Measurements from ENCODE around the gene KCNJ6.

The KCNJ6 gene

DNA sequence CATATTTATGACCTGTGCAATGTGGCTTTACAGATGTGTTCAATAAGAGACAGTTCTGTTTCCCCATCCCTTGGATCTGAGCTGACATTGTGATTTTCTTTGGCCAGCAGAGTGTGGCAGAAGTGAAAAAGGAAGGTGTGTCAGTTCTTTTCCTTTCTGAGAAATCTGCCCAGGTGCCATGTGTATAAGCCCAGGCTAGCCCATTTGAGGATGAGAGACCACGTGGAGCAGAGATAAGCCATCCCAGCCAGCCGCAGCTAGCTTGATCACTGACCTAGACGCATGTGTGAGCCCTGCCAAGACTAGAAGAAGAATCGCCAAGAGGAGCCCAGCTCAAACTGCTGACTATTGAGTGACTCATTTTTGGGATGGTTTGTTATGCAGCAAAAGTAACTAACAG, 127.8 kb downstream of the KCNJ6 start:
- TF ChIP-seq, protein P1, sequence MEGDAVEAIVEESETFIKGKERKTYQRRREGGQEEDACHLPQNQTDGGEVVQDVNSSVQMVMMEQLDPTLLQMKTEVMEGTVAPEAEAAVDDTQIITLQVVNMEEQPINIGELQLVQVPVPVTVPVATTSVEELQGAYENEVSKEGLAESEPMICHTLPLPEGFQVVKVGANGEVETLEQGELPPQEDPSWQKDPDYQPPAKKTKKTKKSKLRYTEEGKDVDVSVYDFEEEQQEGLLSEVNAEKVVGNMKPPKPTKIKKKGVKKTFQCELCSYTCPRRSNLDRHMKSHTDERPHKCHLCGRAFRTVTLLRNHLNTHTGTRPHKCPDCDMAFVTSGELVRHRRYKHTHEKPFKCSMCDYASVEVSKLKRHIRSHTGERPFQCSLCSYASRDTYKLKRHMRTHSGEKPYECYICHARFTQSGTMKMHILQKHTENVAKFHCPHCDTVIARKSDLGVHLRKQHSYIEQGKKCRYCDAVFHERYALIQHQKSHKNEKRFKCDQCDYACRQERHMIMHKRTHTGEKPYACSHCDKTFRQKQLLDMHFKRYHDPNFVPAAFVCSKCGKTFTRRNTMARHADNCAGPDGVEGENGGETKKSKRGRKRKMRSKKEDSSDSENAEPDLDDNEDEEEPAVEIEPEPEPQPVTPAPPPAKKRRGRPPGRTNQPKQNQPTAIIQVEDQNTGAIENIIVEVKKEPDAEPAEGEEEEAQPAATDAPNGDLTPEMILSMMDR (conservative IDR thresholded peaks at IDR 0.05; ENCODE audit: low read depth, low read length) = no peak
- no peak for DNase-seq (ENCODE audit: low read depth)
- no peak overlapping the region for H3K4me3 ChIP-seq (ENCODE audit: low read depth, low read length)

DNA sequence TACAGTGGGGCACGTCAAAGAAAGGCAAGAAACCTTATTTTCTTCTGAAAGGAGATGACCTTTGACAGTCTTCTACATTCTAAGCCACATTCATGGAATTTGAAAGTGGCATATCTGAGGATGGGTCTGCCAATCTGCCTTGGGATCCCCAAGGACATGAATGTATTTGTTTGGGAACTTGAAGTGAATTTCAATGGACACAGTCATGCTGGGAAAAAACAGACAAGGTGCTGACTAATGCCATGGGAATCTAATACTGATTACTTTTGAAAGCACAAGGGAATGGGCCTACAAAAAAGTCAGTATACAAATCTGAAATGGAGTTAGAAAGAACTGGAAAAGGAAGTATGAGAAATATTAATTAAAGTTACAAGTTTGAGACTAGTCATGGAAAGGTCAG, 128.8 kb downstream of the KCNJ6 start:
- DNase-seq (ENCODE audit: low read depth) = peak; percentile 83
- TF ChIP-seq, protein P1 (conservative IDR thresholded peaks at IDR 0.05; ENCODE audit: low read depth, low read length) = no peak
- H3K4me3 ChIP-seq (ENCODE audit: low read depth, low read length) = no peak overlapping the region

DNA sequence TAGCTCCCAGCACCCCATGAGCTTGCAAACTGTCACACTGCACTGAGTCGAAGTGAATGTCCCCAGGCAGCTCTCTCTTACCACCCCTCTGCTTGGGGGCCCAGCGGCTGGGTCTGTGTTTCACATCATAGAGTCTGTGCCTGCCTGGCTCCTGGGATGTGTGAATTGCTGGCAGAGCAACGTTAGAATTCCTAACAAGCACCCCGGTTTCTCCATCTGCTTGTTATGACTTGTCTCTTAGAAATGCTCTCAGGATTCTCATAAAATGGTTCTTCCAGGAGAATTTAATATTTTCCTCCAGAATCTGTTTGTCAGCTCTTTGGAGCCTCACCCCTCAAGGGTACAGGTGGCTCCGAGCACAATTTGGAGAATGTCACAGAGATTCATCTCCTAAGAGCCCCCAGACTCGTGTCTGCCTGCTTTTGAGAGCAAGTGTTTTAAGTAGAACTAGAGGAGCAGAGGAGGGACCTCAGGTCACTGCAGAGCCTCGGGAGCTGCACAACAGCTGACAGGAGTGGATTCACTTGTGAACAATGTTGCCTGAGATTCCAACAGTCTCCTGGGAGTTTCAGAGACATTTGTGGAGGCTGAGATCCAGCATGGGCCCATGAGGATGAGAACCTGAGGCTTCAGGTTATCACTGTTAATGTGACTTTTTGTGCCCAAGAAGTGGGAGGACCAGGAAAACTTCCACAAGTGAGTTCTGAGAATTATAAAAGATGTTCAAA, 131.5 kb downstream of the KCNJ6 start:
- peak; percentile 29 for DNase-seq (ENCODE audit: low read depth)
- H3K4me3 ChIP-seq (ENCODE audit: low read depth, low read length) = no peak overlapping the region
- TF ChIP-seq, protein P1 (conservative IDR thresholded peaks at IDR 0.05; ENCODE audit: low read depth, low read length) = no peak

DNA sequence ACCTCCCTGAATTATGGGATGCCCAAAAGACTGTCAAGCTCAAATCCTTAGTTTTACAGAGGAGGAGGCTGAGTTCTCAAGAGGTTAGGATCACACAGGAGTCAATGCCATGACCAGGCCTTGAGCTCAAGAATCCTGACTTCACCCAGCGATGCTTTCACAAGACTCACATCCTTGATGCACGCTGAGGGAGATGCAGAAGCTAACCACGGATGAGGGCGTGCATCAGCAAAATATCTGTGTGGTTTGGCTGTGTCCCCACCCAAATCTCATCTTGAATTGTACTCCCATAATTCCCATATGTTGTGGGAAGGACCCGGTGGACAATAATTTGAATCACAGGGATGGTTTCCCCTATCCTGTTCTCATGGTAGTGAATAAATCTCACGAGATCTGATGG, 133.2 kb downstream of the KCNJ6 start:
- TF ChIP-seq, protein P1 (conservative IDR thresholded peaks at IDR 0.05; ENCODE audit: low read depth, low read length) = no peak
- peak; percentile 24 for DNase-seq (ENCODE audit: low read depth)
- no peak overlapping the region for H3K4me3 ChIP-seq (ENCODE audit: low read depth, low read length)

DNA sequence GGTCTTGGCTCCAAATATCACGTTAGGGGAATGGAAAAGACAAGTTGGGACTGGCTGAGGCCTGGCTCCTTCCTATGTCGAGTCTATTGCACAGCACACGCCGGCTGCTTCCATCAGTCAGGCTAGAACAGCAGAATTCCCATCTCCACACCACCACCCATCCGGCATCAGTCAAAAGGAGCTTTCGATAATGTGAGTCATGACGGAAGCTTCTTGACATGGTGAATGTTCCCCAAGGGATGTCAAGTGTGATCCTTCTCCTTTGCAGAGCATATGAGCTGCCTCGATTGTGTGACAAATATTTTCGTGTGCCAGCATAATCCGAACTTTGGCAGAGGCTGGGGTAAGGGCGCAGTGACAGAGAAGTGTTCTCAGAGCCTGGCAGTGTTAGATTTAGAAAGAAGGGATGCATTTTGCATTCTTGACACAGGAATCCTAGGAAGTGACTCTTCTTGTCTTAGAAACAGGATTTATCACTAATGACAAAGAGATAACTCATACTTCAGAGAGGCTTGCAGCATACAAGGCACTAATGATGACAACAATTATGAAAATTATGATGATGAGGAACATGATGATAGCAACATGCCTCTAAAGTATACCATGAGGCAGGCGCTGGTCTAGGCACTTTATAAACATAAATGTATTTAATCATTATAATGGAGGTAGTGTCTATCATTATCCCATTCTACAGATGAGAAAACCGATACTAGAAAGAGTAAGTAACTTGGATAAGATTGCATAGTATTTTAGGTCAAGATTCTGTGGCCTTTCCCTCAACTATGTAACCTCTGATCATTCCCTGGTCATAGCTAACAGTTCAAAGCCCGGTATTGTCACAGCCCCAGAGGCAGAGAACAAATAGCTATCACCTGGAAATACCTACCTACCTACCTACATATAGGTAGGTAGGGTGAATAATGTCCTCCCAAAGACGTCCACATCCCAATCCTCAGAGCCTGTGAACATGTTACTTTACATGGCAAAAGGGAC, 135.0 kb downstream of the KCNJ6 start:
- no peak for DNase-seq (ENCODE audit: low read depth)
- TF ChIP-seq, protein P1 (conservative IDR thresholded peaks at IDR 0.05; ENCODE audit: low read depth, low read length) = no peak
- no peak overlapping the region for H3K4me3 ChIP-seq (ENCODE audit: low read depth, low read length)

DNA sequence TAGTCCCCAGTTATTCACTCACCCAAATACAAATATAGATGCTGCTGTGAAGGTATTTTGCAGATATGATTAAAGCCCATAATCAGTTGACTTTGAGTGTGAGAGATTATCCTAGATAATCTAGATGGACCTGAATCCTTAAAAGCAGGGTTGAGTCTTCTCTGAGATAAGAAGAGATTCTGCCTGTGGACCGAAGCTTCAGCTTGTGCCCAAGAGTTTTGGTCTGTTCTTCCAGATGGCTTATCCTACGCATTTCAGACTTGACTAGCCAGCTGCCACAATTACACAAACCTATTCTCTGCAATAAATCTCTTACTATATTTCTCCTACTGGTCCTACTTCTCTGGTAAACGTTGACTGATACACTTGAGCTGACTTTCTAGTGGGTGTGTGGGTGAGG, 145.1 kb downstream of the KCNJ6 start:
- no peak for DNase-seq (ENCODE audit: low read depth)
- TF ChIP-seq, protein P1 (conservative IDR thresholded peaks at IDR 0.05; ENCODE audit: low read depth, low read length) = no peak

More for the DNA sequence above, 145.1 kb downstream of the KCNJ6 start:
- no peak overlapping the region for H3K4me3 ChIP-seq (ENCODE audit: low read depth, low read length)
